Hematopoietic multipotent progenitor cell treated with erythropoietin and hydrocortisone succinate and interleukin-3 and kit ligand, for 8 days (in vitro differentiated cells): ENCODE results near the gene GAGE2A.
"Not testable (repeated sequence)": the region's sequence is repeated elsewhere in the genome, so short reads cannot be mapped to it uniquely, and the experiment has no call there.

ENCODE experiments used
- DNase-seq: peaks from one replicate; pipeline ENCODE4 v3.0.0-alpha.2; 2015

The GAGE2A gene

GRCh38 chrX:49589196-49589595 is at the start of gene GAGE2A:
TSS of gene GAGE2A (plus strand) at chrX:49589496. CDS start at chrX:49590651, 1,155 bp downstream.
- DNase-seq, result not testable (repeated sequence)

DNA sequence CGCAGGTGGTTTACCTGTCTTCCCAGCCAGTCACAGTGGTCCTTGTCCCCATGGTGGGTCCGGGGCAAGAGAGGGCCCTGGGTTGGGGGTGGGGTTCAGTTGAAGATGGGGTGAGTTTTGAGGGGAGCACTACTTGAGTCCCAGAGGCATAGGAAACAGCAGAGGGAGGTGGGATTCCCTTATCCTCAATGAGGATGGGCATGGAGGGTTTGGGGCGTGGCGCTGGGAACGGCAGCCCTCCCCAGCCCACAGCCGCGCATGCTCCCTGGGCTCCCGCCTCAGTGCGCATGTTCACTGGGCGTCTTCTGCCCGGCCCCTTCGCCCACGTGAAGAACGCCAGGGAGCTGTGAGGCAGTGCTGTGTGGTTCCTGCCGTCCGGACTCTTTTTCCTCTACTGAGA is 47.9 kb upstream of the GAGE2A start, which contains the start of gene GAGE12D:
GAGE12D (plus strand) TSS at position 301 of the 400 bp plus-strand sequence. CDS start 1,155 bp downstream, outside the sequence.
- not testable (repeated sequence) for DNase-seq

GRCh38 chrX:49550989-49551388 is 38.3 kb upstream of the GAGE2A start, which contains the start of gene GAGE12E:
TSS of gene GAGE12E (plus strand) at chrX:49551289. CDS start at chrX:49552444, 1,155 bp downstream.
- not testable (repeated sequence) for DNase-seq

DNA sequence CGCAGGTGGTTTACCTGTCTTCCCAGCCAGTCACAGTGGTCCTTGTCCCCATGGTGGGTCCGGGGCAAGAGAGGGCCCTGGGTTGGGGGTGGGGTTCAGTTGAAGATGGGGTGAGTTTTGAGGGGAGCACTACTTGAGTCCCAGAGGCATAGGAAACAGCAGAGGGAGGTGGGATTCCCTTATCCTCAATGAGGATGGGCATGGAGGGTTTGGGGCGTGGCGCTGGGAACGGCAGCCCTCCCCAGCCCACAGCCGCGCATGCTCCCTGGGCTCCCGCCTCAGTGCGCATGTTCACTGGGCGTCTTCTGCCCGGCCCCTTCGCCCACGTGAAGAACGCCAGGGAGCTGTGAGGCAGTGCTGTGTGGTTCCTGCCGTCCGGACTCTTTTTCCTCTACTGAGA is 28.8 kb upstream of the GAGE2A start, which contains the start of gene GAGE12F:
GAGE12F (plus strand) TSS at position 301 of the 400 bp plus-strand sequence. CDS start 1,155 bp downstream, outside the sequence.
- not testable (repeated sequence) for DNase-seq

DNA sequence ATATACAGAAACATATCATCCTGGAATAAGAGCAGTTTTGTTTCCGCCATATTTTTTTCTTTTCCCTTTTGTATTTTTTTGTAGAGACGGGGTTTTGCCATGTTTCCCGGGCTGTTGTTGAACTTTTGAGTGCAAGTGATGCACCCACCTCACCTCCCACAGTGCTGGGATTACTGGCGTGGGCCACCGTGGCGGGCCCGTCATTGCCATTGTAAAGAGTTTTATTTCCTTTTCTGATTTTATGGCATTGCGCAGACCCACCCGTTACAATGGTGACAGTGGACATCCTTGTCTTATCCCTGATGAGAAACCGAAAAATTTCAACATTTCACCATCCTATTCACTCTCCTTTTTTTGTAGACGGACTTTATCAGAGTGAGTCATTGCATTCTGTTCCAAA is 20.6 kb upstream of the GAGE2A start:
- DNase-seq, result not testable (repeated sequence)

GRCh38 chrX:49569152-49569551 is 20.1 kb upstream of the GAGE2A start:
- not testable (repeated sequence) for DNase-seq

DNA sequence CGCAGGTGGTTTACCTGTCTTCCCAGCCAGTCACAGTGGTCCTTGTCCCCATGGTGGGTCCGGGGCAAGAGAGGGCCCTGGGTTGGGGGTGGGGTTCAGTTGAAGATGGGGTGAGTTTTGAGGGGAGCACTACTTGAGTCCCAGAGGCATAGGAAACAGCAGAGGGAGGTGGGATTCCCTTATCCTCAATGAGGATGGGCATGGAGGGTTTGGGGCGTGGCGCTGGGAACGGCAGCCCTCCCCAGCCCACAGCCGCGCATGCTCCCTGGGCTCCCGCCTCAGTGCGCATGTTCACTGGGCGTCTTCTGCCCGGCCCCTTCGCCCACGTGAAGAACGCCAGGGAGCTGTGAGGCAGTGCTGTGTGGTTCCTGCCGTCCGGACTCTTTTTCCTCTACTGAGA is 19.2 kb upstream of the GAGE2A start, which contains the start of gene GAGE12G:
GAGE12G (plus strand) TSS at position 301 of the 400 bp plus-strand sequence. CDS start 1,155 bp downstream, outside the sequence.
- DNase-seq, result not testable (repeated sequence)

- DNase-seq, result not testable (repeated sequence)
These were observed 9.6 kb upstream of the GAGE2A start, which contains the start of gene GAGE12H for GRCh38 chrX:49579649-49580048. TSS of gene GAGE12H (plus strand) at chrX:49579949. CDS start at chrX:49581104, 1,155 bp downstream.

DNA sequence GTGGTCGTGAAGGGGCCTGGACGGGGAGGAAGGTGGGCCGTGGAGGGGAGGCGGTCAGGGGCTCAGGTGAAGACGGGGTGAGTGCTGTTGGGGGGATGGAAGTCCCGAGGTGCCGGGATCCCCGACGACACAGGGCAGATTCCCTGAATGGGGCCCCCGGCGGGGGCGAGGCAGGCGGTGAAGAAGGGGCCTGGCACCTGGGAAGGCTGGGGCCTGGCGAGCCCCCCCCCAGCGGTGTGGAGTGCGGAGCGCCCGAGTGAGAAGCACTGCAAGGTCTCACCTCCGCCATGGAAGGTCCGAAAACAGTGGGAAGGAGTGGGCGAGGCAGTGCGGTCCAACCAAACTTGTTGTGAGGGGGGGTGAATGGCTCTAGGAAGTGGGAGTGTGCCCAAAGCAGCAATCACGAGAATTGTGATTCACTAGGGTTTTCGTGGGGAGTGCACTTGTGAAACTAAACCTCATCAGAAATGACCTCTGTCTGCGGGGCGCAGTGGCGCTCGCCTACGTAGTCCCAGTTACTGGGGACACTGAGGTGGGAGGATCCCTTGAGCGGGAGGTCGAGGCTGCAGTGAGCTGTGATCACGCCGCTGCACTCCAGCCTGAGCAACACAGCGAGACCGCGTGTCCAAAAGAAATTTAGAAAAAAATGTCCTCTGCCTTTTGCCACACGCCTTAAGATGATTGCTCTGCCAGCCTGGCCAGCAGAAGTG is 628 bp downstream of the GAGE2A start:
- not testable (repeated sequence) for DNase-seq

GRCh38 chrX:49590488-49590887 is 1.2 kb downstream of the GAGE2A start:
- not testable (repeated sequence) for DNase-seq

- DNase-seq, result not testable (repeated sequence)
These were observed 9.4 kb downstream of the GAGE2A start, which contains the start of gene GAGE1 for GRCh38 chrX:49598720-49599119. TSS of gene GAGE1 (plus strand) at chrX:49599020. CDS start at chrX:49600175, 1,155 bp downstream.

- DNase-seq, result no peak
These were observed 21.5 kb downstream of the GAGE2A start for GRCh38 chrX:49610718-49611310.

DNA sequence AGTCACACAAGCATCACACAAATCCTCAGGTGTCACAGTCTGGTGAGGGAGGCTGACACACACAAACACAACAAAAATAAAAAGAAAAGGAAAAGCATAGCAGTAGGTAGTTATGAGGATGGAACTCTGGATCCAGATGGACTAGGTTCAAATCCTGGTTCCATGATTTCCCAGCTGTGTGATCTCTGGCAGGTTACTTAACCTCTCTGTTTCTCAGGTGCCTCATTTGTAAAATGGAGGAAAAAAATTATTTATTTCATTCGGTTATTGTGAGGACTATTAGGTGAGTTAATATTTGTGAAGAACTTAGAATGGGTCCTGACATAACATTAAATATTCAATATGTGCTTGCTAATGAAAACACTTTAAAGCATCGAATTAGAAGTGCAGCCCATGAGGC is 29.3 kb downstream of the GAGE2A start:
- DNase-seq, result no peak

DNA sequence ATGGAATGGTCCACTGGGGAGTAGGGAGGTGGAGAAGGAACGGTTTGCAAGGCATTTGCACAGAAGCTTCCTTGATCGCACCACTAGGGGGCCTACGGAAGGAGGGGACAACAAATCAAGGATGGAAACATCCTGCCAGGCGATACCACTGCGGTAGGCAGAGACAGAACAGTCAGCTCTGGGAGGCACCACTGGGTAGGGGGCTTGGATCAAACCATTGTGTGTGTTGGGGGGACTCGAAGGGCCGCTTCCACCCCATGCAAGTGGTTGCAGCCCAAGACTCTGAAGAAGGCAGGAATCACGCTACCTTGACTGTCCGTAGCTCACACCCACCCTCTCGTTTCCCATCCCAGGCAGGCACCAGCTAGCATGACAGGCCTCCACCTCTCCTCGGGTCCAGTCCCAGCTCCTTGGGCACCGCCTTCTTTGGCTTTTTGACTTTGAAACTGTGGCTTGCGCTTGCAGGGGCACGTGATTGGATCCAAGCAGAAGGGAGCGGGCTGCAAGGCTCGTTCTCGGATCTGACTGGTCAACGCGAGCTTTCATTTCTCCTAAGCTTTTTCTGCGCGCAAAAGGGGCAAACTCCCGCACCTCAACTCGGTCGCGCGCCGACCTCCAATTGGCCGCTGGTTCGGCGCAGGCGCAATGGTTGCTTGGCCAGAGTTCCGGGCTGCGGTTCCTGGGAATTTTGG is 37.9 kb downstream of the GAGE2A start:
- peak; percentile 38 for DNase-seq

DNA sequence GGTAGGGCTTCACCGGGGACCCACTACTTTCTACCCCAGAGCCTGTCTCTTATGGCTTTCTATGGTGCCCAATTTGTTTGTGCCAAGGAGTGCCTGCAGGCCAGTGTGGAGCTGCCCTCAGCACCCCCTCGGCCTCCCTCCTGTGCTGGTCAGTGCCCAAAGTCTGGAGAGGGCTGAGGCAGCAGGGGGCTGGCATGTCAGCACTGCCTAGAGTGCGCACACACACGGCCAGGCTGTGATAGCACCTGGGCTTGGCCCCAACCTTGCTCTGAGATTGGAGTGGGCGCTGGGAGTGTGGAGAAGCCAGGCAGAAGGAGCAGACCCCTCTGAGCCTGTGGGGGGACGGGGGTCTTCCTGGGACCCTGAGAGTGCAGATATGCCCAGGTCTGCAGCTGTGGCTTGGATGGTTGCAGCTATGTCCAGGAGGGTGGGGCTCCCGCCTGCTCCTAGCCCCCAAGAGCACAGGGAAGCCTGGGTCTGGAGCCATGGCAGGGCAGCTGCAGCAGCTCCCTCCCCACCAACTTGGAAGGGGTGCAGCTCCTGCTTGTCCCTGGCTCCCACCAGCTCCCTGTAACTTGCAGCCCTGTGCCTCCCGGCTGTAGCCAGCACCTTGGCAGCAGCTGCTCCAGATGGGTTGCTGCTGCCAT is 55.8 kb downstream of the GAGE2A start:
- DNase-seq, result no peak
